ENCODE data around the gene ERICH4.
A peak's percentile ranks its signal among the peaks of the same experiment; 100 is the strongest.

Gene ERICH4

DNA sequence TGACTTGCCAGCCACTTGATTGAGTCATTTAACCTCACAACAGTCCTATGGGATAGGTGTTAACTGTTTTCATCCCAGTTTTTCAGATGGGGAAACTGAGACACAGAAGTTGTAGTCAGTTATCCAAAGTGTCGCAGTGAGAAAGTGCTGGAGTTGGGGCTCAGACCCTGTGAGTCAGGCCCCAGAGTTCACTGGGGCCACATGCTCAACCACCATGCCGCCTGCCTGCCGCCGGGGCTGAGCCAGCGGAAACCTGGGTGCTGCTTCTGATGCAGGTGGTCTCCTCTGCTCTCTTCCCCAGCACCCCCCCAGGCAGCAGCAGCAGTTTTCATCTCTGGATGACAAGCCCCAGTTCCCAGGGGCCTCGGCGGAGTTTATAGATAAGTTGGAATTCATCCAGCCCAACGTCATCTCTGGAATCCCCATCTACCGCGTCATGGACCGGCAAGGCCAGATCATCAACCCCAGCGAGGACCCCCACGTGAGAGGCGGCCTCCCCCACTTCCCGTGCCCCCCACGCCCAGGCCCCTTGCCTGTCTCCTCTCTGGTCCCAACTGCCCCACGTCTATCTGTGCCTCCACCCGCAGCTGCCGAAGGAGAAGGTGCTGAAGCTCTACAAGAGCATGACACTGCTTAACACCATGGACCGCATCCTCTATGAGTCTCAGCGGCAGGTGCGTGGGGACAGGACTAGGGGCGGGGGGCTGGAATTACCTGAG, 32.5 kb upstream of the ERICH4 start:
- Histone ChIP-seq H3K9ac (ENCODE audit: low read depth, low read length, poor library complexity) (no peak overlapping the region), H2BK5ac (ENCODE audit: low read length) (no peak overlapping the region), H3K23ac (ENCODE audit: low read depth, low read length, poor library complexity) (no peak overlapping the region), H4K91ac (ENCODE audit: low read depth, low read length, poor library complexity) (no peak overlapping the region), H3K9me3 (replicated peaks in 1 of 2; ENCODE audit: control insufficient read depth in 2 of 2, insufficient read depth in 1 of 2, low read depth in 1 of 2, low read length in 2 of 2) (no peaks in the 10 kb centered on the region), H3K27me3 (ENCODE audit: control insufficient read depth in 3 of 3, insufficient read depth in 3 of 3, low read depth in 1 of 3, low read length in 3 of 3) (no peaks in the 10 kb centered on the region), H2BK12ac (ENCODE audit: low read length) (no peak overlapping the region), H4K8ac (ENCODE audit: low read depth, low read length) (no peak overlapping the region), H3K4me3 (ENCODE audit: low read length in 2 of 2) (no peak overlapping the region), H2BK15ac (ENCODE audit: low read length) (no peak overlapping the region), H3K4me1 (ENCODE audit: control insufficient read depth in 2 of 2, insufficient read depth in 1 of 2, low read depth in 1 of 2, low read length in 2 of 2) (peaks cover 8 to 9% of the 10 kb centered on the region in 2 donors), H3K36me3 (replicated peaks in 1 of 2; ENCODE audit: control insufficient read depth in 2 of 2, insufficient read depth in 2 of 2, low read length in 2 of 2) (peaks cover 24 to 29% of the 10 kb centered on the region in 2 donors), H2AK5ac (ENCODE audit: low read depth, low read length) (no peak overlapping the region), H2BK120ac (ENCODE audit: low read depth, low read length) (no peak overlapping the region), H3K79me1 (ENCODE audit: low read depth, low read length) (peaks cover 1% of the 10 kb centered on the region), H3K4me2 (ENCODE audit: insufficient read depth, low read length, poor library complexity, severe bottlenecking) (no peak overlapping the region), H3K14ac (ENCODE audit: low read length) (no peak overlapping the region), H3K4ac (ENCODE audit: low read length) (no peak overlapping the region), H3K27ac (replicated peaks; ENCODE audit: low read length) (no peak overlapping the region), H3K18ac (ENCODE audit: low read length) (no peak overlapping the region), H2AFZ (ENCODE audit: low read length) (no peak overlapping the region)
- no CpG with 5 or more reads among the region's 23 CpGs for WGBS, 2 donors (ENCODE audit: extremely low coverage in 2 of 2, insufficient read length in 2 of 2, insufficient replicate concordance in 1 of 2)
- no peak for DNase-seq (ENCODE audit: low spot score)

DNA sequence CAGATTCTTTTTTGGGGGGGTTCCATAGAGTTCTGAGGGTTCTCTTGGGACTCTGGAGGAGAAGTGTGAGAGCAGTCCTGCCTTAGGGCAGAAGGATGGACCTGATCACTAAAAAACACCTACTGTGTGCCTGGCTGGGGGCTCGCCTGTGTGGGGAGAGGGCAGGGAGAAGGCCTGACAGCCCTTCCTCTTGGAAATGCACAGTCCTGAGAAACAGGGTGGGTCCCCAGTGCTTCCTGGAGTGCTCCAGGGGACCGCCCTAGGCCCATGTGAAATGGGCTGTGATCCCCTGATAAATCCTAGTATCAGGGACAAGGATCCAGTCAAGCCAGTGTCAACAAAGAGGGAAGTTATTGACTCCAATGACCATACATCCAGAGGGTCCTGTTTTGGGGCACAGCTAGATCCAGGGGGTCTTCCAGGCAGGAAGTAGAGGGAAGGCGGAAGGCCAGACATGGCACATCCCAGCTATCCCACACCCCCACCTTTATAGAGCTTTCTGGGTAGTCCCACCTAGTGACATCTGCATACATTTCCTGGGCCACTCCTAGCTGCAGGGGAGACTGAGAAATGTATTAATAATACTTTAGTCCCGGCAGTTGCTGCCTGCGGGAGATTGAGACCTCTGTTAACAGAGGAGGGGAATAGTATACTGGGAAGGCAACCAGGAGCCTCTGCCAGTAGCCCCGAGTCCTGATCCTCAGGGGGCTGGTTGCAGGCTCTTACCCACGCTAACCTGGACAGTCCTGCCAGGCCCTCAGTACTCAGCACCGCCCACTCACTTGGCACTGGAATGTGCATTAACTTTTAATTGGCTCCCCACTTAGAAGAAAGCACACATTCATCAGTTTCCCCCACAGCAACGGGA, 31.6 kb upstream of the ERICH4 start:
- Histone ChIP-seq H3K4me1 (ENCODE audit: control insufficient read depth in 2 of 2, insufficient read depth in 1 of 2, low read depth in 1 of 2, low read length in 2 of 2) (peaks cover 8 to 9% of the 10 kb centered on the region in 2 donors), H2BK12ac (ENCODE audit: low read length) (no peak overlapping the region), H2BK120ac (ENCODE audit: low read depth, low read length) (no peak overlapping the region), H3K79me1 (ENCODE audit: low read depth, low read length) (peaks cover 1% of the 10 kb centered on the region), H4K91ac (ENCODE audit: low read depth, low read length, poor library complexity) (no peak overlapping the region), H3K27ac (replicated peaks; ENCODE audit: low read length) (no peak overlapping the region), H3K9ac (ENCODE audit: low read depth, low read length, poor library complexity) (no peak overlapping the region), H3K14ac (ENCODE audit: low read length) (no peak overlapping the region), H3K23ac (ENCODE audit: low read depth, low read length, poor library complexity) (no peak overlapping the region), H2AFZ (ENCODE audit: low read length) (no peak overlapping the region), H3K4me2 (ENCODE audit: insufficient read depth, low read length, poor library complexity, severe bottlenecking) (no peak overlapping the region), H2BK15ac (ENCODE audit: low read length) (no peak overlapping the region), H3K36me3 (replicated peaks in 1 of 2; ENCODE audit: control insufficient read depth in 2 of 2, insufficient read depth in 2 of 2, low read length in 2 of 2) (peaks cover 24 to 32% of the 10 kb centered on the region in 2 donors), H3K18ac (ENCODE audit: low read length) (no peak overlapping the region), H3K4me3 (ENCODE audit: low read length in 2 of 2) (no peak overlapping the region), H2AK5ac (ENCODE audit: low read depth, low read length) (no peak overlapping the region), H3K9me3 (replicated peaks in 1 of 2; ENCODE audit: control insufficient read depth in 2 of 2, insufficient read depth in 1 of 2, low read depth in 1 of 2, low read length in 2 of 2) (no peaks in the 10 kb centered on the region), H2BK5ac (ENCODE audit: low read length) (no peak overlapping the region), H3K4ac (ENCODE audit: low read length) (no peak overlapping the region), H3K27me3 (ENCODE audit: control insufficient read depth in 3 of 3, insufficient read depth in 3 of 3, low read depth in 1 of 3, low read length in 3 of 3) (no peaks in the 10 kb centered on the region), H4K8ac (ENCODE audit: low read depth, low read length) (no peak overlapping the region)
- no CpG with 5 or more reads among the region's 9 CpGs for WGBS, 2 donors (ENCODE audit: extremely low coverage in 2 of 2, insufficient read length in 2 of 2, insufficient replicate concordance in 1 of 2)
- no peak for DNase-seq (ENCODE audit: low spot score)

DNA sequence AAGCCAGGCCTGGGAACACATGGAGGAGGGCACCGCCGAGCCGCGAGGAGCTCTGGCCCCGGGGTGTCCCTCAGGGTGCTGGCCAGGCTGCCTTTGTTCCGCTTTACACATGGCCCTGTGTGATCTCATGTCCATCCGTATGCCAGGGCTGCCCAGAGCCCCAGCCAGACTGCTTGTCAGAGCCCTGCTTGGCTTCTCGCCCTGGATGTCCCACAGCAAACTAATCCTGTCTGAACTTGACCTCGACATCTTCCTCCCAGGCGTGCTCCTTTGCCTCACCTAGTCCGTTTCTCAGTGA, 31.0 kb upstream of the ERICH4 start:
- no peak overlapping the region for H3K4ac ChIP-seq (ENCODE audit: low read length)
- H3K4me3 ChIP-seq (ENCODE audit: low read length in 2 of 2) = no peak overlapping the region
- no peak overlapping the region for H4K8ac ChIP-seq (ENCODE audit: low read depth, low read length)
- no peak overlapping the region for H2BK120ac ChIP-seq (ENCODE audit: low read depth, low read length)
- H3K9ac ChIP-seq (ENCODE audit: low read depth, low read length, poor library complexity) = no peak overlapping the region
- no peaks in the 10 kb centered on the region for H3K9me3 ChIP-seq (replicated peaks in 1 of 2; ENCODE audit: control insufficient read depth in 2 of 2, insufficient read depth in 1 of 2, low read depth in 1 of 2, low read length in 2 of 2)
- no peak overlapping the region for H3K14ac ChIP-seq (ENCODE audit: low read length)
- H3K18ac ChIP-seq (ENCODE audit: low read length) = no peak overlapping the region
- no peaks in the 10 kb centered on the region for H3K27me3 ChIP-seq (ENCODE audit: control insufficient read depth in 3 of 3, insufficient read depth in 3 of 3, low read depth in 1 of 3, low read length in 3 of 3)
- no peak overlapping the region for H2BK5ac ChIP-seq (ENCODE audit: low read length)
- H2AK5ac ChIP-seq (ENCODE audit: low read depth, low read length) = no peak overlapping the region
- WGBS, 2 donors (ENCODE audit: extremely low coverage in 2 of 2, insufficient read length in 2 of 2, insufficient replicate concordance in 1 of 2) = no CpG with 5 or more reads among the region's 11 CpGs
- no peak for DNase-seq (ENCODE audit: low spot score)
- peak overlapping the region; percentile 65 for H3K23ac ChIP-seq (ENCODE audit: low read depth, low read length, poor library complexity)
- no peak overlapping the region for H2BK12ac ChIP-seq (ENCODE audit: low read length)
- H4K91ac ChIP-seq (ENCODE audit: low read depth, low read length, poor library complexity) = peak overlapping the region; percentile 94
- H3K4me1 ChIP-seq (ENCODE audit: control insufficient read depth in 2 of 2, insufficient read depth in 1 of 2, low read depth in 1 of 2, low read length in 2 of 2) = peaks cover 8% of the 10 kb centered on the region in 2 donors
- no peak overlapping the region for H2AFZ ChIP-seq (ENCODE audit: low read length)
- H3K79me1 ChIP-seq (ENCODE audit: low read depth, low read length) = peaks cover 1% of the 10 kb centered on the region
- peaks cover 24 to 35% of the 10 kb centered on the region in 2 donors for H3K36me3 ChIP-seq (replicated peaks in 1 of 2; ENCODE audit: control insufficient read depth in 2 of 2, insufficient read depth in 2 of 2, low read length in 2 of 2)
- H3K4me2 ChIP-seq (ENCODE audit: insufficient read depth, low read length, poor library complexity, severe bottlenecking) = no peak overlapping the region
- H2BK15ac ChIP-seq (ENCODE audit: low read length) = no peak overlapping the region
- H3K27ac ChIP-seq (replicated peaks; ENCODE audit: low read length) = no peak overlapping the region

DNA sequence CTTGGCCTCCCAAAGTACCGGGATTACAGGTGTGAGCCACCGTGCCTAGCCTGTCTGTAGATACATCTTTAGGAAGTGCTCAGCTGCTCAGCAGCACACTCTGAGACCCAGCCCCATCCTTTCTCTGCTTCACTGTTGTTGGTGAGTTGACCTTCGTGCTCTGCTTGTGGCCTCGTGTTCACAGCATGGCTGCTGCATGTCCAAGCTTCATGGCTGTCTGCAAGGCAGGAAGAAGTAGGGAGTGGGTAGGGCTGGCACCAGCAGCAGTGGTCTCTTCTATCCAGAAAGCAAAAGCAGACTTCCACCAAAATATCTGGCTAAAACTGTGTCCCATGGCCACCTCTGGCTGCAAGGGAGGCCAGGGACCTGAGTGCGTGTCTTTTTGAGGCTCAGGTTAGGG, 30.0 kb upstream of the ERICH4 start:
- no peak overlapping the region for H3K14ac ChIP-seq (ENCODE audit: low read length)
- no peak overlapping the region for H3K4me3 ChIP-seq (ENCODE audit: low read length in 2 of 2)

More for the DNA sequence above, 30.0 kb upstream of the ERICH4 start:
- H3K4ac ChIP-seq (ENCODE audit: low read length) = no peak overlapping the region
- H2BK15ac ChIP-seq (ENCODE audit: low read length) = no peak overlapping the region
- H2BK12ac ChIP-seq (ENCODE audit: low read length) = no peak overlapping the region
- no peak overlapping the region for H4K91ac ChIP-seq (ENCODE audit: low read depth, low read length, poor library complexity)
- no peak overlapping the region for H2AK5ac ChIP-seq (ENCODE audit: low read depth, low read length)
- H2BK5ac ChIP-seq (ENCODE audit: low read length) = no peak overlapping the region
- H3K9me3 ChIP-seq (replicated peaks in 1 of 2; ENCODE audit: control insufficient read depth in 2 of 2, insufficient read depth in 1 of 2, low read depth in 1 of 2, low read length in 2 of 2) = no peaks in the 10 kb centered on the region
- no peak overlapping the region for H4K8ac ChIP-seq (ENCODE audit: low read depth, low read length)
- H2BK120ac ChIP-seq (ENCODE audit: low read depth, low read length) = no peak overlapping the region
- H3K9ac ChIP-seq (ENCODE audit: low read depth, low read length, poor library complexity) = peak overlapping the region; percentile 71
- H3K18ac ChIP-seq (ENCODE audit: low read length) = no peak overlapping the region
- no CpG with 5 or more reads among the region's 5 CpGs for WGBS, 2 donors (ENCODE audit: extremely low coverage in 2 of 2, insufficient read length in 2 of 2, insufficient replicate concordance in 1 of 2)
- no peak overlapping the region for H2AFZ ChIP-seq (ENCODE audit: low read length)
- no peaks in the 10 kb centered on the region for H3K4me1 ChIP-seq (ENCODE audit: control insufficient read depth in 2 of 2, insufficient read depth in 1 of 2, low read depth in 1 of 2, low read length in 2 of 2)
- H3K4me2 ChIP-seq (ENCODE audit: insufficient read depth, low read length, poor library complexity, severe bottlenecking) = no peak overlapping the region
- peaks cover 21 to 35% of the 10 kb centered on the region in 2 donors for H3K36me3 ChIP-seq (replicated peaks in 1 of 2; ENCODE audit: control insufficient read depth in 2 of 2, insufficient read depth in 2 of 2, low read length in 2 of 2)
- H3K27ac ChIP-seq (replicated peaks; ENCODE audit: low read length) = no peak overlapping the region
- H3K27me3 ChIP-seq (ENCODE audit: control insufficient read depth in 3 of 3, insufficient read depth in 3 of 3, low read depth in 1 of 3, low read length in 3 of 3) = no peaks in the 10 kb centered on the region
- no peak for DNase-seq (ENCODE audit: low spot score)
- no peak overlapping the region for H3K23ac ChIP-seq (ENCODE audit: low read depth, low read length, poor library complexity)
- H3K79me1 ChIP-seq (ENCODE audit: low read depth, low read length) = peaks cover 1% of the 10 kb centered on the region

Measured in neuronal stem cell (in vitro differentiated cells).